Activated naive CD4-positive, alpha-beta T cell treated with anti-CD3 and anti-CD28 coated beads for 36 hours (primary cell): ENCODE data around the gene UBQLN1. TPM values are rescaled to one million over a fixed set of nuclear protein-coding genes. Genes with fewer than 3 reads are reported as not detected.

Experiments used
- total RNA-seq, 2 experiments: library from RNA; stranded (reverse); gene quantifications; one replicate each; pipeline ENCODE4 v1.2.3, GENCODE V29; 2021

Gene UBQLN1
- total RNA-seq, 2 experiments from 2014 or later = 84.8 to 87.1 TPM

Other genes with a start within 250 kb of the UBQLN1 start
- under 1 TPM in 1 of 2 experiments, not detected in 1; 0.12 TPM for gene FRMD3, start 169.6 kb downstream of the UBQLN1 start, total RNA-seq
- gene IDNK, start 84.8 kb downstream of the UBQLN1 start, total RNA-seq = 1 to 10 TPM; 2.7 to 3.2 TPM
- gene GKAP1, start 109.8 kb upstream of the UBQLN1 start, total RNA-seq = 1 to 10 TPM; 4.4 to 4.5 TPM
- gene KIF27, start 213.5 kb upstream of the UBQLN1 start, total RNA-seq = 1 to 10 TPM; 2.7 to 3.8 TPM